ENCODE results near the gene LCN6. TPM values are rescaled to one million over a fixed set of nuclear protein-coding genes. Genes with fewer than 3 reads are reported as not detected.
A peak's percentile ranks its signal among the peaks of the same experiment; 100 is the strongest.

Gene LCN6
- total and polyA plus RNA-seq, 9 of the 15 experiments (the other 6 are each of a cell fraction or from before 2014, with no cell fraction given) = 0.10 to 0.45 (median 0.37) TPM; not detected in 5

DNA sequence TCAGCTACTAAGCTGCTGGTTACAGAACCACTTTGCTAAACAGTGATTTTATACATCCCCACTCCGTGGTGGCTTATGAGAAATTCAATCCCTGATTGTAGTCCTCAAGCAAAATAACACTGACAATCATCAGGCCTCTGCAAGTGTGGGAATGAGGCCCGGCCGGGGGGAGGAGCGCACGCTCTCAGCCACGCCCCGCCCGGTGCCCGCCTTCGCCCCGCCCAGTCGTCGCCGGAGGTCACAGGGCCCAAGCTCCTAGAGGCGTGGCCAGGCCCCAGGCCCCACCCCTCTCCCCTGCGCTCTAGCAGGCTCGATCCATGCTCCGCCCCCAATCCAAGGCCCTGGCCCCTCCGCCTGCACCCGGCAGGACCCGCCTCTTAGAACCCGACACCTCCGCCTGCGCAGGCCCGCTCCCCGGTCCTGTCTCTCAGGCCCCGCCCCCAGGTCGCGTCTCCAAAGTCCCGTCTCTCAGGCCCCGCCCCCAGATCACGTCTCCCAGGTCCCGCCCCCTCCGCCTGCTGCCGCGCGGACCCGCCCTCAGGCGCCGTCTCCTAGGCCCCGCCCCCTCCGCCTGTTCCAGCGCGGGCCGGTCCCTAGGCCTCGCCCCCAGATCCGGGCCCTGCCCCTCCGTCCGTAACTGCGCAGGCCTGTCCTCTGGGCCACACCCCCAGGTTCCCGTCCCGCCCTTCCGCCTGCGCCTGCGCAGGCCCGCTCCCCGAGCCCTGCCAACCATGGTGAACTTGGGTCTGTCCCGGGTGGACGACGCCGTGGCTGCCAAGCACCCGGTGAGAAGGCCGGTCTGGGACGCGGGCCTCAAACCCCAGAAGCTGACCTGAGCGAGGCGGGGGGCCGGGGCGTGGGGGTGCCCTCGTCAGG lies 42.6 kb upstream of the LCN6 start, which contains the start of gene TMEM141 (continued):
- TF ChIP-seq ARID4B (CRISPR knock-in tag; IDR thresholded peaks at IDR 0.05) (no peak), PPARD (CRISPR knock-in tag; IDR thresholded peaks at IDR 0.05) (no peak), ZKSCAN8 (CRISPR knock-in tag; IDR thresholded peaks at IDR 0.05) (no peak), ZC3H8 (IDR thresholded peaks at IDR 0.05) (no peak), KDM5B (IDR thresholded peaks at IDR 0.05; ENCODE audit: insufficient replicate concordance, low read depth, low read length) (no peak), ZNF212 (CRISPR knock-in tag; IDR thresholded peaks at IDR 0.05) (no peak), ERF (CRISPR knock-in tag; IDR thresholded peaks at IDR 0.05) (no peak), CHD2 (IDR thresholded peaks at IDR 0.05; ENCODE audit: low read depth, low read length) (no peak), PKNOX1 (IDR thresholded peaks at IDR 0.05) (peak; percentile 72), ZFP1 (CRISPR knock-in tag; IDR thresholded peaks at IDR 0.05) (0 out of 2 replicates have a peak, but pooled peaks have one; percentile 12), SNIP1 (IDR thresholded peaks at IDR 0.05; ENCODE audit: low read depth) (no peak), ZC3H11A (IDR thresholded peaks at IDR 0.05; ENCODE audit: low read depth, low read length) (no peak), ZKSCAN1 (IDR thresholded peaks at IDR 0.05; ENCODE audit: low read depth, low read length) (no peak), XRCC4 (IDR thresholded peaks at IDR 0.05; ENCODE audit: extremely low read depth, insufficient read depth, insufficient read length) (no peak), BCL6 (CRISPR knock-in tag; IDR thresholded peaks at IDR 0.05) (no peak), ZNF280A (IDR thresholded peaks at IDR 0.05; ENCODE audit: low read depth, partially characterized antibody) (no peak), HDAC6 (IDR thresholded peaks at IDR 0.05; ENCODE audit: low read depth, low read length) (no peak), RHOXF2B (CRISPR knock-in tag; conservative IDR thresholded peaks at IDR 0.05) (no peak), ZNF324 (CRISPR knock-in tag; IDR thresholded peaks at IDR 0.05) (no peak), ZNF311 (CRISPR knock-in tag; IDR thresholded peaks at IDR 0.05) (no peak), EWSR1 (IDR thresholded peaks at IDR 0.05; ENCODE audit: borderline replicate concordance, low read depth, partially characterized antibody) (no peak), HDAC1 (IDR thresholded peaks at IDR 0.05) (no peak), MCM5 (IDR thresholded peaks at IDR 0.05; ENCODE audit: low read depth) (no peak)

Measured in K562 (cell line).